H1 (cell line): ENCODE data around the gene CSTF3.

Source experiments
- CHD2 ChIP-seq: IDR thresholded peaks from 2 replicates; pipeline ENCODE4 v1.6.1; 2012; ENCODE audit warnings: low read length, improper control_type of control experiment
- CTCF ChIP-seq, 3 experiments: IDR thresholded peaks; 1 replicate in 2 of 3; 2 replicates in 1 of 3; pipeline versions ENCODE4 v1.5.1 to v1.6.1; 2011; ENCODE audit warnings: low read length in 3 of 3, mild to moderate bottlenecking in 3 of 3, inconsistent platforms in 2 of 3, low read depth in 1 of 3, moderate library complexity in 1 of 3; ENCODE audit not compliant: insufficient read depth in 1 of 3; ENCODE audit errors: control extremely low read depth in 1 of 3
- EZH2 ChIP-seq: fragments of 200-600 bp; sonication (generic); IDR thresholded peaks from 2 replicates; pipeline ENCODE4 v1.7.1; 2012; ENCODE audit warnings: low read depth, mild to moderate bottlenecking, moderate library complexity, low read length, inconsistent platforms; ENCODE audit not compliant: severe bottlenecking
- JUN ChIP-seq: IDR thresholded peaks from 2 replicates; pipeline ENCODE4 v1.6.1; 2011; ENCODE audit warnings: low read depth, mild to moderate bottlenecking, improper control_type of control experiment, low read length
- POLR2A ChIP-seq, 2 experiments: IDR thresholded peaks; 1 replicate in 1 of 2; 2 replicates in 1 of 2; pipeline ENCODE4 v1.6.1; 2011; ENCODE audit warnings: low read depth in 2 of 2, low read length in 2 of 2, mild to moderate bottlenecking in 2 of 2; ENCODE audit errors: control extremely low read depth in 1 of 2
- POLR2AphosphoS5 ChIP-seq: IDR thresholded peaks from 2 replicates; pipeline ENCODE4 v1.6.1; 2011; ENCODE audit warnings: low read depth, low read length
- RFX5 ChIP-seq: IDR thresholded peaks from 2 replicates; pipeline ENCODE4 v1.6.1; 2011; ENCODE audit warnings: low read depth, low read length, improper control_type of control experiment, borderline replicate concordance
- SIN3A ChIP-seq, 2 experiments: IDR thresholded peaks in 1 of 2; conservative IDR thresholded peaks in 1 of 2; 2 replicates each; pipeline ENCODE4 v1.6.1; 2011 to 2012; ENCODE audit warnings: low read length in 2 of 2, improper control_type of control experiment in 1 of 2, low read depth in 1 of 2, mild to moderate bottlenecking in 1 of 2
- TCF12 ChIP-seq: IDR thresholded peaks from 2 replicates; pipeline ENCODE4 v1.6.1; 2011; ENCODE audit warnings: low read depth, mild to moderate bottlenecking, low read length
- USF2 ChIP-seq: IDR thresholded peaks from 2 replicates; pipeline ENCODE4 v1.6.1; 2011; ENCODE audit warnings: low read length, improper control_type of control experiment
- YY1 ChIP-seq: IDR thresholded peaks from 2 replicates; pipeline ENCODE4 v1.6.1; 2011; ENCODE audit warnings: low read depth, mild to moderate bottlenecking, low read length

- no peak for TF ChIP-seq JUN
- no peak for TF ChIP-seq CTCF (IDR thresholded peaks at IDR 0.05; ENCODE audit: control extremely low read depth in 1 of 3, insufficient read depth in 1 of 3, low read depth in 1 of 3, low read length in 3 of 3)
- TF ChIP-seq EZH2 = no peak
- TF ChIP-seq RFX5 = no peak
- no peak for TF ChIP-seq USF2
- TF ChIP-seq POLR2AphosphoS5 = no peak
- TF ChIP-seq CHD2 = no peak
- TF ChIP-seq POLR2A (IDR thresholded peaks at IDR 0.05; ENCODE audit: control extremely low read depth in 1 of 2, low read depth in 2 of 2, low read length in 2 of 2) = no peak
- no peak for TF ChIP-seq SIN3A (conservative IDR thresholded peaks at IDR 0.05 in 1 of 2, IDR thresholded peaks at IDR 0.05 in 1 of 2; ENCODE audit: low read depth in 1 of 2, low read length in 2 of 2)
- TF ChIP-seq TCF12 = no peak
- no peak for TF ChIP-seq YY1
Measured at GRCh38 chr11:33086017-33086416, 75.3 kb downstream of the CSTF3 start.
